ENCODE results near the gene CCDC27.

Gene CCDC27

DNA sequence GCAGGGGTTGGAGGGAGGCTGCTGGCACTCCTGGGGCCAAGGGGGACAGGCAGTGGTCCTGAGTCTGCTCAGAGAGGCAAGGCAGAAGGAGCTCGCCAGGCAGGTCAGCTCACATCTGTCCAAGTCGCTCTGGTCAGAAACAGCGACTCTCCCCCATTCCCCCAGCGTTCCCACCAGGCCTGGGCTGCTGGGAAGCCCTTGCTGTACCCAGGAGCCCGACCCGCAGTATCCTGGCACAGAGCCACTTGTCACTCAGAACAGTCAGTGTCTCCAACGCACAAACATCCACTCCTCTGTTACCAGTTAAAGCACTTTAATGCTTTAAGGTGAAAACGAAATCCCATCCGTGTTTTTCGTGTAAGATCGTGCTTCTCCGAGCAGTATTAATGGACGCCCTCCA, 16.6 kb upstream of the CCDC27 start:
- Histone ChIP-seq H3K9me3 (ENCODE audit: control insufficient read depth in 2 of 2, low read length in 2 of 2) (no peaks in the 10 kb centered on the region), H3K27me3 (ENCODE audit: control insufficient read depth in 2 of 2, insufficient read depth in 2 of 2, low read length in 2 of 2) (no peaks in the 10 kb centered on the region), H3K4me3 (ENCODE audit: low read length in 2 of 2) (no peak overlapping the region), H3K9ac (ENCODE audit: low read depth in 1 of 2, low read length in 2 of 2) (no peak overlapping the region), H3K36me3 (ENCODE audit: control insufficient read depth in 2 of 2, insufficient read depth in 2 of 2, low read length in 2 of 2) (peaks cover 0 to 5% of the 10 kb centered on the region in 2 donors), H3K27ac (ENCODE audit: low read depth in 2 of 2, low read length in 2 of 2) (no peak overlapping the region), H3K4me1 (ENCODE audit: control insufficient read depth in 2 of 2, insufficient read depth in 2 of 2, low read length in 2 of 2) (no peaks in the 10 kb centered on the region)

DNA sequence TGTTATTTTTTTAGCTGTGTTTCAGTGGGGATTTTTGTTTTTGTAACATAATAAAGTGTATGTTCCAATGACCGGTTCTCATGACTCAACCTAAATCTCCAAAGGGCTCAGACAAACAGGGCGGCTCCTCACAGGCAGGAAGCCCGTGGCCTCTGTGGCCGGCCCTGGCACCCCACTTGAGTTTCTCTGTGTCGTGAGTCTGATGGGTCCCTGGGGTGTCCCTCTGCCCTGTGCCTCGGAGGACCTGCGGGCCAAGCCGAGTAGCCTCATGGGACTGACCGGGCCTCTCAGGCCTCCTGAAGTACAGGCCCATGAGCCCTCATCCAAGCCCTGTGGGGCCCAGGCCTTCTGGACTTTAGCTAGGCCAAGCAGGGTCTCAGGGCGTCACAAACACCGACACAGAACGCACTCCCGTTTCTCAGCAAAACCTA, 16.1 kb upstream of the CCDC27 start:
- no peaks in the 10 kb centered on the region for H3K9me3 ChIP-seq (ENCODE audit: control insufficient read depth in 2 of 2, low read length in 2 of 2)
- no peak overlapping the region for H3K4me3 ChIP-seq (ENCODE audit: low read length in 2 of 2)
- H3K9ac ChIP-seq (ENCODE audit: low read depth in 1 of 2, low read length in 2 of 2), result no peak overlapping the region
- peaks cover 0 to 5% of the 10 kb centered on the region in 2 donors for H3K36me3 ChIP-seq (ENCODE audit: control insufficient read depth in 2 of 2, insufficient read depth in 2 of 2, low read length in 2 of 2)
- H3K27ac ChIP-seq (ENCODE audit: low read depth in 2 of 2, low read length in 2 of 2), result no peak overlapping the region
- H3K27me3 ChIP-seq (ENCODE audit: control insufficient read depth in 2 of 2, insufficient read depth in 2 of 2, low read length in 2 of 2), result no peaks in the 10 kb centered on the region
- H3K4me1 ChIP-seq (ENCODE audit: control insufficient read depth in 2 of 2, insufficient read depth in 2 of 2, low read length in 2 of 2), result no peaks in the 10 kb centered on the region

DNA sequence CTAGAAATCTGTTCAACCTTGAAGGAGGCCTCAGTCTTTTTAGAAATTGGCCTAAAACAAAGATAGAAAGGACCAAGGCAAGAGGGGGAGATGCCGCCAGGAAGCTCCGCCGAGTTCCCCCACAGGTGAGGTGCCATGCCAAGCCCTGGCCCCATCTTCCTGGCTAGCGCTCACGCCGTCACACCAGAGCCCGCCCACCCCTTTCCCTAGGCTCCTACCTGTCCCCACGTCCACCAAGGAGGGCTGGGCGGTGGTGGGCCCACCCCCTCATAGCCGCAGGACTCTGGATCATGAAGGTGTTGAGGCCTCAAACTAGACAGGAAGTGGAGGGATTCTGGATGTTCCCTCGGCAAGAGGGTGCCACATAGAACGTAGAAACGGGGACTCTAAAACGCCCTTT, 15.5 kb upstream of the CCDC27 start:
- Histone ChIP-seq H3K4me1 (ENCODE audit: control insufficient read depth in 2 of 2, insufficient read depth in 2 of 2, low read length in 2 of 2) (no peaks in the 10 kb centered on the region), H3K27ac (ENCODE audit: low read depth in 2 of 2, low read length in 2 of 2) (no peak overlapping the region), H3K36me3 (ENCODE audit: control insufficient read depth in 2 of 2, insufficient read depth in 2 of 2, low read length in 2 of 2) (peaks cover 0 to 5% of the 10 kb centered on the region in 2 donors), H3K9ac (ENCODE audit: low read depth in 1 of 2, low read length in 2 of 2) (no peak overlapping the region), H3K4me3 (ENCODE audit: low read length in 2 of 2) (no peak overlapping the region), H3K27me3 (ENCODE audit: control insufficient read depth in 2 of 2, insufficient read depth in 2 of 2, low read length in 2 of 2) (no peaks in the 10 kb centered on the region), H3K9me3 (ENCODE audit: control insufficient read depth in 2 of 2, low read length in 2 of 2) (no peaks in the 10 kb centered on the region)

- H3K9me3 ChIP-seq (ENCODE audit: control insufficient read depth in 2 of 2, low read length in 2 of 2), result no peaks in the 10 kb centered on the region
- no peaks in the 10 kb centered on the region for H3K27me3 ChIP-seq (ENCODE audit: control insufficient read depth in 2 of 2, insufficient read depth in 2 of 2, low read length in 2 of 2)
- no peak overlapping the region for H3K9ac ChIP-seq (ENCODE audit: low read depth in 1 of 2, low read length in 2 of 2)
- no peak overlapping the region for H3K4me3 ChIP-seq (ENCODE audit: low read length in 2 of 2)
- H3K27ac ChIP-seq (ENCODE audit: low read depth in 2 of 2, low read length in 2 of 2), result no peak overlapping the region
- no peaks in the 10 kb centered on the region for H3K4me1 ChIP-seq (ENCODE audit: control insufficient read depth in 2 of 2, insufficient read depth in 2 of 2, low read length in 2 of 2)
- peaks cover 0 to 12% of the 10 kb centered on the region in 2 donors for H3K36me3 ChIP-seq (ENCODE audit: control insufficient read depth in 2 of 2, insufficient read depth in 2 of 2, low read length in 2 of 2)
These were observed 13.3 kb upstream of the CCDC27 start for GRCh38 chr1:3738943-3739342.

DNA sequence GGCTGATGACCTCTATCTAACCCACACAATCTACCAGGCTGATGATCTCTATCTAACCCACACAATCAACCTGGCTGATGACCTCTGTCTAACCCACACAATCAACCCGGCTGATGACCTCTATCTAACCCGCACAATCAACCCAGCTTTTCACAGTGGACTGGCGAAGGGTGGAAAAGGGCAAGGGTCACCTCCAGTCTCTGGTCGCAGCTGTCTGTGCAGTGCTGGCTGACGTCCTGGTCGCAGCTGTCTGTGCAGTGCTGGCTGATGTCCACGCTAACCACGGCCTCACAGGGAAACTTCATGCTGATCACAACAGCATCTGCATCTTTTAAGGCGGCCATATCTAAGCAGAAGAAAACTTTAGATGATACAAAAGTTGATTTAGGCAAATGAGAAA, 12.2 kb upstream of the CCDC27 start:
- H3K27ac ChIP-seq (ENCODE audit: low read depth in 2 of 2, low read length in 2 of 2), result no peak overlapping the region
- H3K4me3 ChIP-seq (ENCODE audit: low read length in 2 of 2), result no peak overlapping the region
- H3K4me1 ChIP-seq (ENCODE audit: control insufficient read depth in 2 of 2, insufficient read depth in 2 of 2, low read length in 2 of 2), result no peaks in the 10 kb centered on the region
- no peaks in the 10 kb centered on the region for H3K9me3 ChIP-seq (ENCODE audit: control insufficient read depth in 2 of 2, low read length in 2 of 2)
- peaks cover 0 to 12% of the 10 kb centered on the region in 2 donors for H3K36me3 ChIP-seq (ENCODE audit: control insufficient read depth in 2 of 2, insufficient read depth in 2 of 2, low read length in 2 of 2)
- no peaks in the 10 kb centered on the region for H3K27me3 ChIP-seq (ENCODE audit: control insufficient read depth in 2 of 2, insufficient read depth in 2 of 2, low read length in 2 of 2)
- no peak overlapping the region for H3K9ac ChIP-seq (ENCODE audit: low read depth in 1 of 2, low read length in 2 of 2)

DNA sequence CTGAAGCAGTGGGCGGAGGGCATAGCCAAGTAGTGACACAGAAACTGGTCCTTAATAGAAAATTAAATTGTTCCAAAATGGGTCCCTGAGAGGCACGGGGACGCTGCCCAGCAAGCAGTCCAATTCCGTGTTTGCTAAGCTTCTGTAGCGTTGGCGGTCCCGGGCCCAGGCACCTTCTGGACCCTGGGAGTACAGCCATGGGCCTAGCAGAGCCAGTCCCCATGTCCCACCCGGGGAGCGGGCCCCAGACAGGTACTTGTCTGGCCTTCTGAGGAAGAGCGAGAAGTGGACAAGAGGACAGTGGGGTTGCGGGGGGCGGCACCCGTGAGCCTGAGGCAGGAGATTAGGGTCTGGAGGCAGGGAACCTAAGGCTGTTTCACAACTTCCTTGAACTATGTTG, 11.5 kb upstream of the CCDC27 start:
- Histone ChIP-seq H3K36me3 (ENCODE audit: control insufficient read depth in 2 of 2, insufficient read depth in 2 of 2, low read length in 2 of 2) (peaks cover 0 to 12% of the 10 kb centered on the region in 2 donors), H3K27me3 (ENCODE audit: control insufficient read depth in 2 of 2, insufficient read depth in 2 of 2, low read length in 2 of 2) (no peaks in the 10 kb centered on the region), H3K27ac (ENCODE audit: low read depth in 2 of 2, low read length in 2 of 2) (no peak overlapping the region), H3K4me3 (ENCODE audit: low read length in 2 of 2) (no peak overlapping the region), H3K9ac (ENCODE audit: low read depth in 1 of 2, low read length in 2 of 2) (no peak overlapping the region), H3K4me1 (ENCODE audit: control insufficient read depth in 2 of 2, insufficient read depth in 2 of 2, low read length in 2 of 2) (no peaks in the 10 kb centered on the region), H3K9me3 (ENCODE audit: control insufficient read depth in 2 of 2, low read length in 2 of 2) (no peaks in the 10 kb centered on the region)

DNA sequence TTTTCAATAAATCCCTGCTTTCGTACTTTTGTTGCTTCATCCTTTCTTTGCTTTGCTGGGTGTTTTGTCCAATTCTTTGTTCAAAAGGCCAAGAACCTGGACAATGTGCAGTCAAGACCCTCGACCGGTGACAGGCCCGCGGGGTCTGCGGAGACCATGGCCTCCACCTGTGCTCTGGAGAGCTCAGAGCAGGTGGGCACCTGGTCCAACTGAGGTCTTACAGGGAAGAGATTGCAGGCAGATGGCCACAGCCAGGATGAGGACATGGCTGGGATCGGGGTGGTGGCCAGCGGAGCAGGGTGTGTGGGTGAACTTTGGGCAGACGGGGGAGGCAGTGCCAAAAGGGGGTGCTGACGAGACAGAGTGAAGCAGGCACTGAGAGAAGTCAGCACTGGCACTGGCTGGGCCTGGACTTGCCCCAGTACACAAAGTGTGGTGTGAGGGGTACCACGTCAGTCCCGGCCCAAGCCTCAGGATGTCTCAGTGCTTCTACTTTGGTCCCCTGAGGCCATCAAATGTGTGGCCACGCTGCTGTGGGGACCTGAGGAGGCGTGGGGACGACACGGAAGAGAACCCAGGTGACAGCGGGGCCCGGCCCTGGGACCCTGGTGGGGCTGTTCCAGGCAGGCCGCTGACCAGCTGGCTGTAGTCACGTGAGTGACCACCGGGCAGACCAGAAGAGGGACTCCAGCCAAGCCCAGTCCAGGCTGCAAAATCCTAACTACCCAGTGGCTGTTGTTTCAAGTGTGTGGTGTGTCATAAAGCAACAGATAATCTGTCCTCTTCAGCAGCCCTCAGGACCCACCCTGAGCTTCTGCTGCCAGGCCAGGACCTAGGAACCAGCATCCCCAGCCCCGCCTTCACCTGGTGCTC, 10.4 kb upstream of the CCDC27 start:
- Histone ChIP-seq H3K27me3 (ENCODE audit: control insufficient read depth in 2 of 2, insufficient read depth in 2 of 2, low read length in 2 of 2) (no peaks in the 10 kb centered on the region), H3K4me1 (ENCODE audit: control insufficient read depth in 2 of 2, insufficient read depth in 2 of 2, low read length in 2 of 2) (peaks cover 0 to 3% of the 10 kb centered on the region in 2 donors), H3K9me3 (ENCODE audit: control insufficient read depth in 2 of 2, low read length in 2 of 2) (no peaks in the 10 kb centered on the region), H3K9ac (ENCODE audit: low read depth in 1 of 2, low read length in 2 of 2) (no peak overlapping the region), H3K27ac (ENCODE audit: low read depth in 2 of 2, low read length in 2 of 2) (no peak overlapping the region), H3K4me3 (ENCODE audit: low read length in 2 of 2) (no peak overlapping the region), H3K36me3 (ENCODE audit: control insufficient read depth in 2 of 2, insufficient read depth in 2 of 2, low read length in 2 of 2) (peaks cover 0 to 12% of the 10 kb centered on the region in 2 donors)

GRCh38 chr1:3742439-3743298, 9.6 kb upstream of the CCDC27 start:
- no peaks in the 10 kb centered on the region for H3K9me3 ChIP-seq (ENCODE audit: control insufficient read depth in 2 of 2, low read length in 2 of 2)
- H3K27ac ChIP-seq (ENCODE audit: low read depth in 2 of 2, low read length in 2 of 2), result no peak overlapping the region
- H3K27me3 ChIP-seq (ENCODE audit: control insufficient read depth in 2 of 2, insufficient read depth in 2 of 2, low read length in 2 of 2), result no peaks in the 10 kb centered on the region
- peaks cover under 1 to 6% of the 10 kb centered on the region in 2 donors for H3K4me1 ChIP-seq (ENCODE audit: control insufficient read depth in 2 of 2, insufficient read depth in 2 of 2, low read length in 2 of 2)
- peaks cover 0 to 12% of the 10 kb centered on the region in 2 donors for H3K36me3 ChIP-seq (ENCODE audit: control insufficient read depth in 2 of 2, insufficient read depth in 2 of 2, low read length in 2 of 2)
- no peak overlapping the region for H3K4me3 ChIP-seq (ENCODE audit: low read length in 2 of 2)
- H3K9ac ChIP-seq (ENCODE audit: low read depth in 1 of 2, low read length in 2 of 2), result no peak overlapping the region

GRCh38 chr1:3743421-3743820, 8.8 kb upstream of the CCDC27 start:
- no peak overlapping the region for H3K4me3 ChIP-seq (ENCODE audit: low read length in 2 of 2)
- H3K27me3 ChIP-seq (ENCODE audit: control insufficient read depth in 2 of 2, insufficient read depth in 2 of 2, low read length in 2 of 2), result no peaks in the 10 kb centered on the region
- H3K4me1 ChIP-seq (ENCODE audit: control insufficient read depth in 2 of 2, insufficient read depth in 2 of 2, low read length in 2 of 2), result peaks cover 5 to 9% of the 10 kb centered on the region in 2 donors
- no peak overlapping the region for H3K27ac ChIP-seq (ENCODE audit: low read depth in 2 of 2, low read length in 2 of 2)
- H3K9ac ChIP-seq (ENCODE audit: low read depth in 1 of 2, low read length in 2 of 2), result no peak overlapping the region
- no peaks in the 10 kb centered on the region for H3K9me3 ChIP-seq (ENCODE audit: control insufficient read depth in 2 of 2, low read length in 2 of 2)
- H3K36me3 ChIP-seq (ENCODE audit: control insufficient read depth in 2 of 2, insufficient read depth in 2 of 2, low read length in 2 of 2), result peaks cover 0 to 12% of the 10 kb centered on the region in 2 donors

DNA sequence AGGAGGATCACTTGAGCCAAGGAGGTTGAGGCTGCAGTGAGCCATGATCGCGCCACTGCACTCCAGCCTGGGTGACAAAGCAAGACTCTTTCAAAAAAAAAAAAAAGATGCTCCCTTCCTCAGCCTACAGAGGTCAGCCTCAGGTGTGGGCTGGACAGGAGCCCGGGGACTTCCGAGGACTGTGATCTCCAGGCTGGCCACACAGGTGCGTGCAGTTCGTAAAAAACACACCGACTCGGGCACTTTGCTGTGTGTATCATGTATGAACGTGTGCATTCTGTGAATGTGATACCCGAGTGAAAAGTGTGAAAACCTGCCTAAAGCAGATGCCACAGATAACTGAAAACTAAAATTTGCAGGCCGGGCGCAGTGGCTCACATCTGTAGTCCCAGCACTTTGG, 8.4 kb upstream of the CCDC27 start:
- Histone ChIP-seq H3K9ac (ENCODE audit: low read depth in 1 of 2, low read length in 2 of 2) (no peak overlapping the region), H3K27ac (ENCODE audit: low read depth in 2 of 2, low read length in 2 of 2) (no peak overlapping the region), H3K36me3 (ENCODE audit: control insufficient read depth in 2 of 2, insufficient read depth in 2 of 2, low read length in 2 of 2) (peaks cover 0 to 10% of the 10 kb centered on the region in 2 donors), H3K4me1 (ENCODE audit: control insufficient read depth in 2 of 2, insufficient read depth in 2 of 2, low read length in 2 of 2) (peaks cover 5 to 9% of the 10 kb centered on the region in 2 donors), H3K9me3 (ENCODE audit: control insufficient read depth in 2 of 2, low read length in 2 of 2) (no peaks in the 10 kb centered on the region), H3K4me3 (ENCODE audit: low read length in 2 of 2) (no peak overlapping the region), H3K27me3 (ENCODE audit: control insufficient read depth in 2 of 2, insufficient read depth in 2 of 2, low read length in 2 of 2) (no peaks in the 10 kb centered on the region)
